ENCODE results near the gene ALK. TPM values are rescaled to one million over a fixed set of nuclear protein-coding genes. Genes with fewer than 3 reads are reported as not detected.

Gene ALK
- total RNA-seq, 1 donor = under 0.01 TPM

GRCh38 chr2:29691391-29691950 is 229.9 kb downstream of the ALK start:
- H3K9me3 ChIP-seq (ENCODE audit: low read depth, low read length) = no peaks in the 10 kb centered on the region
- no peak for TF ChIP-seq CTCF (IDR thresholded peaks at IDR 0.05; ENCODE audit: extremely low read depth, low read depth, low read length)

GRCh38 chr2:29689666-29690065 is 231.7 kb downstream of the ALK start:
- no peak overlapping the region for H3K4me3 ChIP-seq (ENCODE audit: insufficient read depth, low read length)
- DNase-seq (ENCODE audit: insufficient read length, low spot score, missing footprints) = no peak
- H3K79me2 ChIP-seq (ENCODE audit: insufficient read depth, low read length) = no peaks in the 10 kb centered on the region
- TF ChIP-seq CTCF (IDR thresholded peaks at IDR 0.05; ENCODE audit: extremely low read depth, low read depth, low read length) = no peak
- no peaks in the 10 kb centered on the region for H3K36me3 ChIP-seq (ENCODE audit: insufficient read depth, low read length)
- H2AFZ ChIP-seq (ENCODE audit: low read length) = no peak overlapping the region
- no peak overlapping the region for H3K27ac ChIP-seq (ENCODE audit: low read depth, low read length)
- no peak overlapping the region for H3K4me2 ChIP-seq (ENCODE audit: insufficient read depth, low read length)
- H3K27me3 ChIP-seq (ENCODE audit: insufficient read depth, low read length) = peaks cover 17% of the 10 kb centered on the region
- H4K20me1 ChIP-seq (ENCODE audit: insufficient read depth, low read length) = no peaks in the 10 kb centered on the region
- no peaks in the 10 kb centered on the region for H3K4me1 ChIP-seq (ENCODE audit: insufficient read depth, low read length)
- H3K9me3 ChIP-seq (ENCODE audit: low read depth, low read length) = no peaks in the 10 kb centered on the region

More at GRCh38 chr2:29691391-29691950, 229.9 kb downstream of the ALK start:
- Histone ChIP-seq H3K4me3 (ENCODE audit: insufficient read depth, low read length) (no peak overlapping the region), H3K4me2 (ENCODE audit: insufficient read depth, low read length) (no peak overlapping the region), H3K27ac (ENCODE audit: low read depth, low read length) (no peak overlapping the region), H3K79me2 (ENCODE audit: insufficient read depth, low read length) (no peaks in the 10 kb centered on the region), H2AFZ (ENCODE audit: low read length) (no peak overlapping the region), H3K36me3 (ENCODE audit: insufficient read depth, low read length) (no peaks in the 10 kb centered on the region), H3K4me1 (ENCODE audit: insufficient read depth, low read length) (no peaks in the 10 kb centered on the region), H4K20me1 (ENCODE audit: insufficient read depth, low read length) (no peaks in the 10 kb centered on the region), H3K27me3 (ENCODE audit: insufficient read depth, low read length) (peaks cover 17% of the 10 kb centered on the region)
- DNase-seq (ENCODE audit: insufficient read length, low spot score, missing footprints) = no peak

- no peaks in the 10 kb centered on the region for H3K36me3 ChIP-seq (ENCODE audit: insufficient read depth, low read length)
- no peaks in the 10 kb centered on the region for H3K9me3 ChIP-seq (ENCODE audit: low read depth, low read length)
- no peaks in the 10 kb centered on the region for H3K4me1 ChIP-seq (ENCODE audit: insufficient read depth, low read length)
- no peak overlapping the region for H3K4me2 ChIP-seq (ENCODE audit: insufficient read depth, low read length)
- no peak overlapping the region for H3K4me3 ChIP-seq (ENCODE audit: insufficient read depth, low read length)
- H2AFZ ChIP-seq (ENCODE audit: low read length) = no peak overlapping the region
- H3K27ac ChIP-seq (ENCODE audit: low read depth, low read length) = no peak overlapping the region
- DNase-seq (ENCODE audit: insufficient read length, low spot score, missing footprints) = no peak
- H3K27me3 ChIP-seq (ENCODE audit: insufficient read depth, low read length) = peaks cover 20% of the 10 kb centered on the region
- no peaks in the 10 kb centered on the region for H3K79me2 ChIP-seq (ENCODE audit: insufficient read depth, low read length)
- H4K20me1 ChIP-seq (ENCODE audit: insufficient read depth, low read length) = no peaks in the 10 kb centered on the region
- TF ChIP-seq CTCF (IDR thresholded peaks at IDR 0.05; ENCODE audit: extremely low read depth, low read depth, low read length) = no peak
These were observed 233.0 kb downstream of the ALK start for GRCh38 chr2:29688429-29688828.

GRCh38 chr2:29687121-29687520 is 234.3 kb downstream of the ALK start:
- Histone ChIP-seq H3K79me2 (ENCODE audit: insufficient read depth, low read length) (no peaks in the 10 kb centered on the region), H3K27ac (ENCODE audit: low read depth, low read length) (no peak overlapping the region), H3K9me3 (ENCODE audit: low read depth, low read length) (no peaks in the 10 kb centered on the region), H3K4me3 (ENCODE audit: insufficient read depth, low read length) (no peak overlapping the region), H3K27me3 (ENCODE audit: insufficient read depth, low read length) (peaks cover 20% of the 10 kb centered on the region), H3K4me1 (ENCODE audit: insufficient read depth, low read length) (no peaks in the 10 kb centered on the region), H2AFZ (ENCODE audit: low read length) (no peak overlapping the region), H3K4me2 (ENCODE audit: insufficient read depth, low read length) (no peak overlapping the region), H3K36me3 (ENCODE audit: insufficient read depth, low read length) (no peaks in the 10 kb centered on the region), H4K20me1 (ENCODE audit: insufficient read depth, low read length) (no peaks in the 10 kb centered on the region)
- DNase-seq (ENCODE audit: insufficient read length, low spot score, missing footprints) = no peak
- TF ChIP-seq CTCF (IDR thresholded peaks at IDR 0.05; ENCODE audit: extremely low read depth, low read depth, low read length) = no peak

All from osteoblast (primary cell).